NCI-H82 (cell line): ENCODE measurements around the gene PRPF6.
A peak's percentile ranks its signal among the peaks of the same experiment; 100 is the strongest.

ENCODE experiments used
- DNase-seq: peaks from one replicate; lab custom pipeline; 2025; lab: John Stamatoyannopoulos, UW

The PRPF6 gene

DNA sequence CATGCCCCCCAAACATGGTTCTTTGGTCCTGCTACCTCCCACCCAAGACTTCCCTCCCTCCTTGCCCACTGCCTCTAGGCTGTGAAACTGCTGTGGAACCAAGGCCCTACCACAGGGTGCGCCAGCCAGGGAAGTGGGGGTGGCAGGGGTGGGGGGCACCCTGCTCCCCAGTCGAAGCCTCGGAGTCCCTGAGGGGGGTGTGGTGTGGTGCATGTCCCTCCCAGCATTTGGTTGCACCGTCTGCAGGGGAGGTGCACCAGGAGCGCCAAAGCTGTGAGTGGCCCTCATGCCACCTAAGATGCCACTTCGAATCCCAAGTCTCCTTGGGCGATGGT lies 96.6 kb downstream of the PRPF6 start:
- DNase-seq, result no peak

DNA sequence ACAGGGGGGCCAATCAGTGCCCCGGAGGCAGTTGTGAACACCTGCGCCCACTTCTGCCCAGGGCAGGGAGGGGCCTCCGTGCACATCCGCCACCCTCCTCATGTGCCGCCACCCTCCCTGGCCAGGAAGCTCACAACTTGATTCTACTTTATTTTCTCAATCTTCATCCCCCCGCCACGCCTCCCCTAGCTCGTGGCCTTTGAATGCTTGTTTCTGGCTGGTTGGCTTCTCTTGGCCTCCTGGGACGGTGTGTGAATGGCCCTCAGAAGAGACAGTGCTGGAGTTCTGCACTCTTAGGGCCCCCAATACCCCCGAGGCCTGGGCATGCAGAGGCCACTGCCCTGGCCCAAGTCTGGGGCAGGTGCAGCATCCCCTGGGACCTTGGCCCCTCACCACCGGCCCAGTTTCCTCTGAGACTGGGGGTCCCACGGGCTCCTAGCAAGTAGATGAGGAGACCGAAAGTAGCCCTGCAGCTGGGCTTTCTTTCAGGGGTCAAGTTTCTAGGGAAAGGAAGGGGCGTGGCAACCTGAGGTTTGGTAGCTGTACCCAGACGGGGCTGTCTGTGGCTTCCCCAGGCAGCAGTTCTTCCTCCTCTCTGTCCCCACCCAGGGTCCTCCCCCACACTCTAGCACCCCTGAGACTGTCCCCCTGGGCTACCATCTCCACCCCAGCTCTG lies 97.1 kb downstream of the PRPF6 start:
- no peak for DNase-seq

- DNase-seq, result no peak
Measured at GRCh38 chr20:64078934-64079272, 98.0 kb downstream of the PRPF6 start.

DNA sequence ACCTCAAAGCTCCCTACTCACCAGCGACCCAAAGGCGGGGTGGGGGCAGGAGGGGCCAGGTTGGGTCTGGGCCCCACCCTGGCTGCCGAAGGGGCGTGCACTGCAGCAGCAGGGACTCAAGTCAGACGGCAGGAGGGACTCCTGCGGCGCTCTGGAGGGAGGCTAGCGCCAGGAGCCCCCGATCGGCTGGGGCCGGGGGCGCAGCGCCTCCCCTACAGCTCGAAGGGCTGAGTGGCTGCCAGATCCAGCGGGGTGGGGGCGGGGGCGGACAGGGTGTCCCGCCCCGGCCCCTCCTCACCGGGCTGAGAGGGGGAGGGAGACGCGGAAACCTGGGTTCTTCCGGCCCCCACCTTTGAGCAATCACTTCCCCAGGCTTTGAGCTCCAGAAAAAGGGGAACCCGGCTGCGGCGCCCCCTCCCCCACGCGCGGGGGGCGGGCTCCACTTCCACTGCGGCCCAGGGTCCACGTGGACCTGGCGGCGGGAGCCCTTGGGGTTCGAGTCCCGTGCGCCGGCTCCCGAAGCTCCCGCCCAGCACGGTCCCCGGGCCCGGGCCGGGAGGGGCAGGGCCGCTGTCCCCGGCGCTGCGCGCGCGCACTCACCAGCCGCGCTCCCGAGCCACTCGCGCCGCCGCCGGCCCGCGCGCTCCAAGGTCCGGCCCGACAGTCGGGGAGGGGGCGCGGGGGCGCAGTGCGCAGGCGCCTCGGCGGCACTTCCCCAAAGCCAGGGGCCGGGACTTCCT lies 98.5 kb downstream of the PRPF6 start, which contains the start of gene RGS19:
Gene RGS19, minus strand, starts transcription at position 246 of the 740 bp plus-strand sequence. CDS start 2,632 bp downstream, outside the sequence.
- DNase-seq, result peak; percentile 84

GRCh38 chr20:64080013-64080812 lies 99.3 kb downstream of the PRPF6 start, which contains the start of gene OPRL1:
OPRL1 (plus strand) TSS chr20:64080082; CDS start chr20:64092721, 12,639 bp downstream.
- DNase-seq, result peak; percentile 64

- DNase-seq, result no peak
Measured at GRCh38 chr20:64080813-64081623, 100.1 kb downstream of the PRPF6 start.

DNA sequence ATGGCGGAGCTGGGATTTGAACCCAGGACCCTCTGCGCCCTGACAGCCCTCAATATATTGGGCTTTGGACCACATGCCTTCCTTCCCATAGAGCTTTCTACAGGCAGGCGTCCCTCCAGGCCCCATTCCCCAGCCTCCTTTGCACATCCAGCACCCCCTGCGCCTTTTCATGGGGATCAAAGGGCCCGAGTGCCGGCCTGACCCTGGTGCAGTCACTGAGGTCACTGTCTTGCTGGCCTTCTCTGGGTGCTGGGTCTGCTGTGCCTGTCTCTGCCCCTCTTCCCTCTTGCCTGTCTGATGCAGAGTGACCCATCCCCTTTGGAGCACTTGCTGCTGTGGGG lies 100.7 kb downstream of the PRPF6 start:
- no peak for DNase-seq

DNA sequence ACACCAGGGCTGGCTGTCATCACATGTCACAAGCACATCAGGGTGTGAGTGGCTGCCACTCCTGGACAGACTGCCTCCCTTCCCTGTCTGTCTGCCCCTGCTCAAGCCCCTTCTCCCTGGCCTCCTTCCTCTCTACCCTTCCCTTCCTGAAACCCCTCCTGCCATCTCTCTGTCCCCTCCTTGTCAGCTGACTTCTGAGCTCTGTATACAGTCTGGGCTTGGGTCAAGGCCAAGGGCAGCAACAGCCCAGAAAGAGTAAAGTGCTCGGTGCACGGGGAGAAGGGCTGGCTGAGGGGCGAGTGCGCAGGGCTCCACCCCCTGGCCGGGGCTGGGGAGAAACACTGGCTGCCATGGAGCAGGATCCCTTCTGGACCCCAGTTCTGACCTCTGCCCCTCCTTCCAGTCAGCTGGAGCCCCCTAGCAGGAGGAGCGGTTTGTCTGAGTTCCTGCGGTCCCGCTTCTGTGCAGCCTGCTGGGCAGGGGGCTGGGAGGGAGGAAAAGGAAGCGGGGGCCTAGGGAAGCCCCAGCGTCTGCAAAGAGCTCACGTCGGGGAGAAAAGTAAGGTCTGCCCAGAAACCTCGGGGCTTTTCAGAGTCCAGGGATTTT lies 101.3 kb downstream of the PRPF6 start:
- no peak for DNase-seq
